GM19463 (cell line): ENCODE measurements around the gene IFRD1.
A peak's percentile ranks its signal among the peaks of the same experiment; 100 is the strongest.

Experiments
- ATAC-seq: cut with Tn5 transposase; IDR thresholded peaks from one replicate; pipeline ENCODE4 v1.9.1; 2021; ENCODE audit warnings: mild to moderate bottlenecking, moderate library complexity; ENCODE audit not compliant: unreplicated experiment

Gene IFRD1

GRCh38 chr7:112484671-112485167 lies 34.5 kb downstream of the IFRD1 start:
- ATAC-seq: no peak

GRCh38 chr7:112485766-112486165 lies 35.5 kb downstream of the IFRD1 start:
- ATAC-seq: no peak

- ATAC-seq: no peak
Measured at GRCh38 chr7:112487457-112488263, 37.4 kb downstream of the IFRD1 start.

- no peak for ATAC-seq
Measured at GRCh38 chr7:112488264-112488552, 37.9 kb downstream of the IFRD1 start.

- ATAC-seq: no peak
Measured at GRCh38 chr7:112492186-112492585, 41.9 kb downstream of the IFRD1 start.

- ATAC-seq: no peak
Measured at GRCh38 chr7:112494656-112495055, 44.4 kb downstream of the IFRD1 start.

GRCh38 chr7:112495156-112495788 lies 45.0 kb downstream of the IFRD1 start:
- no peak for ATAC-seq

- ATAC-seq: peak; percentile 46
Measured at GRCh38 chr7:112495810-112496462, 45.7 kb downstream of the IFRD1 start.

GRCh38 chr7:112497481-112497880 lies 47.2 kb downstream of the IFRD1 start:
- peak; percentile 79 for ATAC-seq

- ATAC-seq: no peak
Measured at GRCh38 chr7:112500619-112501018, 50.4 kb downstream of the IFRD1 start.

GRCh38 chr7:112501801-112502503 lies 51.7 kb downstream of the IFRD1 start:
- ATAC-seq: no peak

- no peak for ATAC-seq
Measured at GRCh38 chr7:112502700-112503099, 52.4 kb downstream of the IFRD1 start.

- no peak for ATAC-seq
Measured at GRCh38 chr7:112503361-112503972, 53.2 kb downstream of the IFRD1 start.

- ATAC-seq: no peak
Measured at GRCh38 chr7:112504093-112504695, 53.9 kb downstream of the IFRD1 start.

GRCh38 chr7:112505495-112505894 lies 55.2 kb downstream of the IFRD1 start:
- no peak for ATAC-seq

GRCh38 chr7:112508404-112508803 lies 58.1 kb downstream of the IFRD1 start:
- no peak for ATAC-seq

GRCh38 chr7:112509402-112509801 lies 59.1 kb downstream of the IFRD1 start:
- ATAC-seq: no peak

- ATAC-seq: peak; percentile 71
Measured at GRCh38 chr7:112510001-112510742, 59.9 kb downstream of the IFRD1 start.

- no peak for ATAC-seq
Measured at GRCh38 chr7:112510743-112511110, 60.5 kb downstream of the IFRD1 start.
